Raji (cell line): ENCODE measurements around the gene AFAP1L2.

Experiments used
- POLR2A ChIP-seq: IDR thresholded peaks from 2 replicates; pipeline ENCODE4 v1.6.1; 2011; ENCODE audit warnings: low read depth, low read length, control low read depth; ENCODE audit not compliant: insufficient read depth

AFAP1L2 gene

DNA sequence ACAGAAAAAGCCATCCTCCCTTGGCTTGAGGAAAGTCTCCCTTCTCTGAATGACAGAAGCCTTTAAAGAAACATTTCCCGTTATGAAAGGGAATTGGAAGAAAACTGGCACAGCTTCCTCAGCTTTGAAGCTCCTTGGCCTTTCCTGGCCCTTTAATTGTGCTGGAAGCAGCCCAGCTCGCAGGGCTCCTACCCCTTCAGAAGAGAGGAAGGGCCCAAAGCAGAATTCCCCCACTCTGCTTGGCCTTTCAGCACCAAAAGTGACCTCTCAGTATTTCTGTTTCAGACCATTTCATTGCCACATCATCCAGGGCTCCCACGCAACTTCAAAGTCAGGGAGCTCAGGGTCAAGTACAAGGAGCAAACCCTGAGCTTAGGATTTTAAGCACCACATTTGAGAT lies 4.2 kb downstream of the AFAP1L2 start:
- no peak for TF ChIP-seq POLR2A

DNA sequence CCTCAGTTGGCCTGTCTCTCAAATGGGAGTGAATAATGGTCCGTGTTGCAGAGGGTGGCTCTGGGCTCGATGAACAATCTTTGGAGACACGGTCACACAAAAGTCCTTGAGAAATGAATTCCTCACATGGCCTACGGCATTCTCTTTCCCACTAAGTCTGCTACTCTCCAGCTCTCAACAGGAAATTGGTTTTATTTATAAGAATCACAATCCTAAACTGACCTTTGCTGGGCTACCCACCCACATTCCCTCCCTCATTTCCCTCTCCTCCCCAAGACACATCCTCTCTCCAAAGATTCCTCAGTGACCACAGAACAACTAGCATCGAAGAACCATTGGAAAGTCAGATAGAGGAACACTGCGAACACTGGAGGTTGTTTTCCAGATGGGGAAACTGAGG lies 4.7 kb downstream of the AFAP1L2 start:
- TF ChIP-seq POLR2A, result no peak

DNA sequence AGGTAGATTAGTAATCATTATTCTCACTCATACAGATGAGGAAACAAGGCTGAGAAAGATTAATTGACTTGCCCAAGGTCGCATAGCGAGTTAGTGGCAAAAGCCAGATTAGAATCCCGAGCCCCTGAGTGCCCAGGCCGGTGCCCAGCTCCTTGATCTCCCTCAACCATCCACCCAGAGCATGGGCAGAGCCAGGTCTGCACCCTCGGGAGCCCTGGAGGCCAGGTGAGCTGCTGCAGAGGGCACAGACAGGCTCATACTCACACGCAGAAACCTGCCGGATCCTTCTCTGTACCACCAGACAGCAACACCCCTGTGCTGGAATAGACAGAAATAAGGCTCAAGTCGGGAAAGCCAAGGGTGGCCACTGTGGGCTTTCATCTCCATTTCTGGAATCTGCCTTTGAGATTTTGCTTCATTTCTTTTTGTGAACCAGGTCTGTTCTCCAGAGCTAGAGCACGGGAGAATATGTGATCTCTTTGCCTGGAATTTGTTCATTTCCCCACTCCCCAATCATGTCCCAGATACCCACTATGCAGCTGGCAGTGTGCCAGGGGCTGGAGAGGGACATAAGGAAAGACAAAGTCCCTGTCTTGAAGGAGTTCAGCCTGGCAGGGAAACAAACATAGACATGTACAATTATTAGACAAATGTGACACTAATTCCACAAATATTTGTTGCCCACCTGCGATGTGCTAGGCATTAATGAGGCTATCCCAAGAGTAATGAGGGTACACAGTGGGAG lies 5.5 kb downstream of the AFAP1L2 start:
- TF ChIP-seq POLR2A, result no peak

DNA sequence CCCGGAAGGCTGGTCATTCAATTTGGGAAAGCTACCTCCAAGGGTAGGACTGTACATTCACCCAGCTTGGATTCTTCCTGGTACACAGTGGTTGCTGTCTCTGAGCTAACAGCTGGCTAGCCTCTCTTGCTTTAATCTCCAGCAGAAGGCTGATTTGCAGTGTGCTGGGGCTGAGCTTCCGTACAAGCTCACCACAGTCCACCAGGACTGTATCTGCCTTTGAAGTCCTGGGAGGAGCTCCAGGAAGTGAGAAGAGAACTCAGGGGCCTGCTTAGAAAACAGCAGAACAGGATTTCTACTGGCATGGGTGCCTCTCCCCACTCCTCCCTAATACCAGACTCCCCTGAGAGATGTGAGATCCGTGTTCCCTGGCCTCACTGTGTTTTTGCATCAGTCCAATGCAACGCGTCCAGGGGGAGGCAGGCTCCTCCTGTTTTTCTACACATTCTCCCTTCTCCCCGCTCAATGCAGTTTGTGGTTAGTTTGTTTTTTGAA lies 6.6 kb downstream of the AFAP1L2 start:
- no peak for TF ChIP-seq POLR2A

DNA sequence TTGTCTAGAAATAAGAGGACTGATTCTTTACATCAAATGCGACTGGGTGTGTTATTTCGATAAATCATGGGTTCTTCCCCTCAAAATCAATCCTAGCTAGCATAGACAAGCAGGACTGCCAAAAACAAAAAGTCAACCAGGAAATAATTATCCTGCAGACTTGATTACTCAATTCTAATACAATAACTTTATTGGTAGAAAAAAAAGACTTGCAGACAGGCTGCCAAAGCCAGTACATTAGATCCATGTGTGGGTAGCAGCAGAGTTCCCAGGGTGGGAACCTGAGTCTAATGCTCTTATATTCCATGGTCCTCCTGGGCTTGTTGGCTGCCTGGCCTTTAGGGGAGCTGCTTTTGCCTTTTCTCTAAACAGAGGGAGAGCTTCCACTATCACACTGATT lies 7.8 kb downstream of the AFAP1L2 start:
- no peak for TF ChIP-seq POLR2A

DNA sequence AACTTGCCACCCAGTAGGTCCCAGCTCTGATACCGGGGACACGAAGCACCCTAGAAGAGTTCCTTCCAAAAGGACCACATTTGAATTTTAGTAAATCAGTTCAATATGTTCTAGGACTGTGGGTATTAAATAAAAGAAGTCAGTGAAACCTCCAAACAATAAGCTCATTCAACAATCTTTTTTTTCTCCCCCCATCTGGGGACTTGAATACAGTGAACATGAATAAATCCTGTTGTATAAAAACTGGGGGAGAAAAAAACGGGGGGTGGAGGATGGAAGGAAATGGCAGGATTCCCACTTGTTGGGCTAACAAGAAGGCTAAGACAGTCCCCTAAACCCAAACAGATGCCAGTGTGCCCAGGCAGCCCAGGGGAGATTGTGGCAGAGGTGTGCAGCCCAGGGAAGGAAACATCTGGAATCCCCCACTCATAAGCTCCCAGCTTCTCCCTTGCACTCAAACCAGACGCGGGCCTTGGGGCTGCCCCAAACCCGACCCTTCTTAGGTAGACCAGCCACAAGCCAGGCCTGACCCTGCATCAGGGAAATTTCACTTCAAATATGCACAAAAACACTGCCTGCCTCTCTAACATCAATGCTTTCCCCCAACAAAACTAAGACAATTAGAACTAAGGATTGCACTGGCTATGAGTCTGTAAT lies 8.8 kb downstream of the AFAP1L2 start:
- no peak for TF ChIP-seq POLR2A

DNA sequence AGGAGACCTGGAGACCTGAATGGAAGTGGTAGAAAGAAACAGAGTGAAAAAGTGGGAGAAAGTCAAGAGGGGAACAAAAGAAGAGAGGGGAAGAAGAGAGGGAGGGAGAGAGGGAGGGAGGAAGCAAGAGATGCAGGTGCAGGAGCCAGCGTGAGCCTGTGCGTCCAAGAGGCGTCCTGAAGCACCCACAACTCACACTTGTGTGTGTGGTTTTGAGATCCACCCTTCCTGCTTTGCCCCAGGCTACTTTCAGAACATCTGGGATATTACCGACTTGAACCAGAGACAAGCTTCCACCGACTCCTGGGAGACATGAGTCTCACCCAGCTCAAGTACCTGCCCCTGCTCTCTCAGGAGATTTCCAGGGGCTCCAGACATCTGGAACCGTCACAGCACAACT lies 9.8 kb downstream of the AFAP1L2 start:
- no peak for TF ChIP-seq POLR2A

DNA sequence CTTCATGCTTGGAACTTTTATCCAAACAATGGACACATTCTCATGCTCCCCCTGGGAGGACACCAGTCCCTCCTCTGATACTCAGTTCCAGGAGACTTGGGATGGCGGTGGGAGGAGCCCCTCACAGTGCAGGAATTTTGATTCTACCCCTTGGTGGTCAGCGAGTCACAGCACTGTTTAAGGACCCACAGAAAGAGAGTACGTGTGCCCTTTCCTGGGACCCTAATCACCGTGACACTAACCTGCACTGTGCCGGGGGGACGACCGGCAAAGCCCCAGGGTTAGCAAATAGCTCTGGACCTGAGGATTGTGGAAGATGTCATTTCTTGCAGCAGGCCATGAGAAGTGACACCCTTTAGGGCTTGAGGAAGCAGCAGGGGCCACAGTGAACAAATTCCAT lies 10.4 kb downstream of the AFAP1L2 start:
- TF ChIP-seq POLR2A, result no peak

DNA sequence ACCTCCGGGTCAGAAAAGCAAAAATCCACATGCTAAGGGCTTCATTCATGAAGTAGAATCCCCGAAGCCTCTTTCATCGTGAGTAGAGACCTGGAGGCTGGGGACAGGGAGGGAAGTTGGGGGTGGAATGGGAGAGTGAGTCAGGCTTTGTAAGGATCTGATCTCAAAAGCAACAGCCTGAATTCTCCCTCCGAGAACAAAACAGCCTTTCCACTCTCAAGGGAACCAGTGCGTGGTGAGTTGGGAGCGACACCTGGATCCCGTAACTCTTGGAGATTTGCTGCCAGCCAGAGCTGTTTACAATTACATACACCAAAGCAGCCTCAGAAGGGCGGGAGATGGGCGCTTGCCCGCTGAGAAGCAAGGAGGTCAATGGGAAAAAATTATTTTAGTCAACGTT lies 10.8 kb downstream of the AFAP1L2 start:
- no peak for TF ChIP-seq POLR2A

DNA sequence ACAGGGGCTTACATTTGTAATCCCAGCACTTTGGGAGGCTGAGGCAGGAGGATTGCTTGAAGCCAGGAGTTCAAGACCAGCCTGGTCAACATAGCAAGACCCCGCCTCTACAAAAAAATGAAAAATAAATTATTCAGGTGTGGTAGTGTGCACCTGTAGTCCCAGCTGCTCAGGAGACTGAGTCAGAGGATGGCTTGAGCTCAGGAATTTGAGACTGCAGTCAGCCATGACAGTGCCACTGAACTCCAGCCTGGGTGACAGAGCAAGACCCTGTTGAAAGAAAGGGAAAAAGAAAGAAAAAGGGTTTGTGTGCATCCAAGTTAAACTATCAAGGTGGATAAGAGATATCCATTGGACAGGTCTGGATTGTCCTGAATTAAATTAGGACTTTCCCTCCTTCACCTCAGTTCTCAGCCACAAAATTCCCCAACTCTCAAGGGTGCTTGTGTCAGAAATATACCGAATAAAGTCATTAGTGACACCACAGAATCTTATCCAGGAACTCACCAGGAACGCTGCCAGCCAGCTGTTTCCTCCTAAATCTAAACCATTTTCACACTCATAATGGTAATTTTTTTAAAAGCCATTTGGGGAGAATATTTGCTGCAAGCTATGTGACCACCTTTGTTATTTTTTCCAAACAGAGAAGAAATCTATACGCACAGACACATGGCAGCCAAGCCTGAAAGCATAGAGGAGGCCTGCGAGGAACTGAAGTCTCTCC lies 12.0 kb downstream of the AFAP1L2 start:
- no peak for TF ChIP-seq POLR2A

DNA sequence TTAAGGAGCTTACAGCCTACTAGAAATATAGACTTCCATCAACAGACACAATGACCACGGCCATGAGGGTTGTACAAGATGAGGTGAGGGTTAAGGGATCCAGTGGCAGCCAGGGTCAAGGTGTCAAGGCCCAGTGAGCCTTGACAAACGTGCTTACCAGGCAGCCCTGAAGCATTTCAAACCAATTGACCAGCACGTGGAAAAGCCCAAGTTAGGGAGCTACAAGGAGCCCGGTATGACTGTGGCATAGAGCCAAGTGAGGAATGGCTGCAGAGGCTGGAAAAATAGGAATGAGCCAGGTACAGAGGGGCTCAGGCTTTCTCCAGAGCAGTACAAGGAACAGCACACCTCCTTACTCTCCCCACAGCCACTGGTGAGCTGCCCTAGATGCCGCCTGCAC lies 12.7 kb downstream of the AFAP1L2 start:
- no peak for TF ChIP-seq POLR2A

DNA sequence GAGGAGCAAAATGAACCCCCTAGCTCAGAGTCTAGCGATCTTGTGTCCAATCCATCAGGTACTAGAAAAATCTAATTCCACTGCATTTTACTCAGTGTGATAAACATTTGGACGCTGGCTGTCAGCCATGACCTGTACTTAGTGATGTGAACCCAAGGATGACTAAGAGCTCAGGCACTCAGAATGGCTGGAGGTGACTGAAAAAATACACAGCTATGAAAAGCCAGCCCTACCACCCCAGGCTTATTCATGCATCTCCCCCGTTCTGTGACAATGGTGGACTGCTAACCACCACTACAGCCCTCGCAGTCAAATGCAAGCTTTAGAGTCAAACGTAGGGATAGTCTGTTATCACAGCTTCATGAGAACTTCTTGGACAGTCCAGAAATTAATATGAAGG lies 14.9 kb downstream of the AFAP1L2 start:
- TF ChIP-seq POLR2A, result no peak

DNA sequence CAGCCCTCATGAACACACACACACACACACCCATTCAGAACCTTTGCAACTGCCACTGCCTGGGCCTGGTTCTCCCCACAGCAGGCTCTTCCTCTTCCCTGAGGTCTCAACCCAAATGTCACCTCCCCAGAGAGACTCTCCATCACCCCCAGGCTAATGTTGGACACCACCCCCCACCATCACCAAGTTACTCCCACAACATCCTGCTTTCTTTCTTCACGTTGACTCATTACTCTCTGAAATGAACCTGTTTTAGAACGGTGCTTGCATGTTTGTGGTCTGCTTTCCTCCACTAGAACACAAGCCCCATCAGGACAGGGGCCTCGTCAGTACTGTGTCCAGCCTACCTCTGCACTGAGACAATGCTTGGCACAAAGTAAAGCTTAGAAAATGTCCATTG lies 16.0 kb downstream of the AFAP1L2 start:
- no peak for TF ChIP-seq POLR2A

DNA sequence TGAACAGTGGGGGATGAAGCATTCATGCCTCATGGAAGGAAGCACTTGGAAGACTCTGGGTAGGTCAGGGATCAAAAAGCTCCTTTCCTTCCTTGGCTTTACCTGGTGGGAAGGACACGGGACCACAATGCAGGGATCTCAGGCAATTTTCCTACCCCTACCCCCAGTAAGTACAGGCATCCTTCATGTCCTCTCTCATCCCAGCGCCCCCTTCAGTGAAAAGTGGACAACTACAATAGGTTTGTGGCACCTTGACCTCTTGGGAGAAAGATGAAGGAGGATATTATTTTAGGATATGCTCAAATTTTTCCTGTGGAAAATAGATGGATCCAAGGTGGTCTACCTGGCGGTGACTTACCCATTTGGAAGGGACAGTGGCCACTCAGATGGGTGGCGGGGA lies 16.5 kb downstream of the AFAP1L2 start:
- no peak for TF ChIP-seq POLR2A

DNA sequence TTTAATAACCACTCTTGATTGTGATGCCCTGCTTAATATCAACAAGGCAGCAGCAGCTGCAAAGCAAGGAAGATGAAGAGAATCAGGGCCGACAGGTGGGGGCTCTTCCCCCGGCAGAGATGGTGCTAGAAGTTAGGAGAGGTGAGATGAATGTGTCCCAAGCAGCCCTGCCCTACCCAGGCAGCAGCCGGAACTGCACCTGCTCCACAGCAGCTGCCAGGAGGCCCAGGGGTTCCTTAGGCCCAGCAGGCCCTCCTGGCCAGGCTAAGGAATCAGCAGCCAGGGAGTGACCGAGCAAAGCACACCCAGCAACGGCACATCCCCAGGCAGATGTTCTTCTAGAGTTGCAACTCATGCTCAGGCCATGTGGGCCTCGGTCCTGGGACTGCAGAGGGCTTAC lies 17.9 kb downstream of the AFAP1L2 start:
- no peak for TF ChIP-seq POLR2A

DNA sequence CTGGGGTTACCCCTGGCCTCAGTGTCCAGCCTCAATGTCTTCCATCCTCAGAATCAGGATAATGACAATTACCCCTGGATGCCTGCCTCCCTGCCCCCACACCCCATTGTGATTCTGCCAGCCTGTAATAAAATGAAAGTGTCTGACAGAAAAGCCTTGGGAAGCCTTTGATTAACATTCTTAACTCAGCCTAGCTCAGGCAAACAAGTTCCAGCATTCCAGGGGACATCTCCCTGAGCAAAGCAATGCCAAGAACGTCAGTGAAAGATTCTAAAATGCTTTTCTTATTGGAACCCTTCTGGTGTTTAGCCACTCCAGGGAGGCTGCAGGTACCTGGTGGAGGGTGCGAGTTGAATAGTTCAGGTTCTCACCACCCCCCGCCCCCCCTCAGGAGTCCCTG lies 18.7 kb downstream of the AFAP1L2 start:
- no peak for TF ChIP-seq POLR2A

DNA sequence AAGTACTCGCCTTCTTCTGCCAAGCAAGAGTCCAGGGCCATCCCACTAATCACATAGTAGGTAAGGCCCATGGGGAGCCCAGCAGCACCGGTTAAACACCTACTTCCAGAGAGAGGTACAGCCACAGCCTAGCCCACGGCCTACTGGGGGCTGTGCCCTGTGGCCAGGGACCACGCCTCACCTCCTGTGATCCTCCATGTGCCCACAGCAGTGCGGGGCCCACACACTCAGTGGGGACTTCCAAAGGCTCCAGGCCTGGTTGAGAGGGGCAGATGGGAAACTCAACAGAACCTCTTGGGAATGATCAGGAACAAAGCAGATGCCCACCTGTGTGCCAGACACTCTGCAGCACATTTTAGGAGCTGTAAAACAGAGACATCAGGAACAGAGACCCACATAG lies 19.7 kb downstream of the AFAP1L2 start:
- TF ChIP-seq POLR2A, result no peak

DNA sequence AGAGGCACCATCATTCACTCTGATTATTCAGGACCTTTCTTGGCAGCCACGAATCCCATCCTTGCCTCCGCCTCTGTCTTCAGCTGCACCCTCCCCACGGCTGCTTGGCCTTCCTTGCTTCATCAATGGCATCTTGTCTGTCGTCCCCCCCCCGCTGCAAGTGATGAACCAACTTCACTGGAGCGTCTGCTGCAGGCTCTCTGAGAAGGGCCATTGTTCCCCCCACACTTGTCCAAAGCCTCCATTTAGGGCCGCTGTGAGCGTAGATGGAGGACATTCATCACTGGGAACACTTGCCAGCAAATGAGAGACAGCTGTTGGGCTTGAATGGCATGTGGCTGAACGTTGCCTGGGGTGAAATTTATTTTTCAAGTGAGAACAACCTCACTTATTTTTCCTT lies 20.1 kb downstream of the AFAP1L2 start:
- TF ChIP-seq POLR2A, result no peak
